IPS-18c (cell line): ENCODE data around the gene GPR176.

Source experiments
- H3K4me3 ChIP-seq: 2 replicates; pipeline ENCODE4 v1.7.0; 2013; ENCODE audit warnings: low read depth, mild to moderate bottlenecking, low read length, moderate library complexity; ENCODE audit not compliant: insufficient read depth
- H3K9me3 ChIP-seq: one replicate; pipeline ENCODE4 v1.6.1; 2013; ENCODE audit warnings: mild to moderate bottlenecking, low read length, moderate library complexity; ENCODE audit not compliant: control insufficient read depth, insufficient read depth

The GPR176 gene

GRCh38 chr15:39787479-39787878 is 132.6 kb downstream of the GPR176 start:
- H3K9me3 ChIP-seq = no peaks in the 10 kb centered on the region
- no peak overlapping the region for H3K4me3 ChIP-seq

GRCh38 chr15:39786447-39787056 is 133.5 kb downstream of the GPR176 start:
- H3K4me3 ChIP-seq = no peak overlapping the region
- no peaks in the 10 kb centered on the region for H3K9me3 ChIP-seq

GRCh38 chr15:39785841-39786240 is 134.2 kb downstream of the GPR176 start:
- Histone ChIP-seq H3K4me3 (no peak overlapping the region), H3K9me3 (no peaks in the 10 kb centered on the region)

GRCh38 chr15:39785139-39785538 is 134.9 kb downstream of the GPR176 start:
- Histone ChIP-seq H3K9me3 (no peaks in the 10 kb centered on the region), H3K4me3 (no peak overlapping the region)

GRCh38 chr15:39784638-39785037 is 135.4 kb downstream of the GPR176 start:
- H3K9me3 ChIP-seq = no peaks in the 10 kb centered on the region

GRCh38 chr15:39784125-39784524 is 135.9 kb downstream of the GPR176 start:
- H3K9me3 ChIP-seq = no peaks in the 10 kb centered on the region
- H3K4me3 ChIP-seq = peak overlapping the region; percentile 91; the same call in 1 of the 2 replicates

More at GRCh38 chr15:39784638-39785037, 135.4 kb downstream of the GPR176 start:
- H3K4me3 ChIP-seq = no peak overlapping the region

- H3K9me3 ChIP-seq = no peaks in the 10 kb centered on the region
- peak overlapping the region; percentile 91 for H3K4me3 ChIP-seq
These were observed 136.7 kb downstream of the GPR176 start for GRCh38 chr15:39783244-39783820.

- Histone ChIP-seq H3K4me3 (peak within 1 kb of the TSS; percentile 91), H3K9me3 (no peaks in the 10 kb centered on the region)
These were observed 137.5 kb downstream of the GPR176 start, which contains the start of gene FSIP1 for GRCh38 chr15:39782441-39783138. TSS of gene FSIP1 (minus strand) at chr15:39782841. CDS start at chr15:39776524, 6,317 bp downstream.

GRCh38 chr15:39781967-39782302 is 138.1 kb downstream of the GPR176 start:
- no peaks in the 10 kb centered on the region for H3K9me3 ChIP-seq
- H3K4me3 ChIP-seq = peak overlapping the region; percentile 91; the same call in 1 of the 2 replicates

GRCh38 chr15:39781147-39781966 is 138.7 kb downstream of the GPR176 start:
- Histone ChIP-seq H3K9me3 (no peaks in the 10 kb centered on the region), H3K4me3 (no peak overlapping the region)

- Histone ChIP-seq H3K4me3 (no peak overlapping the region), H3K9me3 (no peaks in the 10 kb centered on the region)
These were observed 142.0 kb downstream of the GPR176 start for GRCh38 chr15:39778021-39778420.

- no peaks in the 10 kb centered on the region for H3K9me3 ChIP-seq
- no peak overlapping the region for H3K4me3 ChIP-seq
These were observed 142.6 kb downstream of the GPR176 start for GRCh38 chr15:39777496-39777895.

GRCh38 chr15:39776068-39776467 is 144.0 kb downstream of the GPR176 start:
- Histone ChIP-seq H3K4me3 (no peak overlapping the region), H3K9me3 (no peaks in the 10 kb centered on the region)

GRCh38 chr15:39774688-39775267 is 145.3 kb downstream of the GPR176 start:
- Histone ChIP-seq H3K4me3 (no peak overlapping the region), H3K9me3 (no peaks in the 10 kb centered on the region)

- Histone ChIP-seq H3K4me3 (no peak overlapping the region), H3K9me3 (no peaks in the 10 kb centered on the region)
These were observed 149.0 kb downstream of the GPR176 start for GRCh38 chr15:39770748-39771689.

- H3K9me3 ChIP-seq = no peaks in the 10 kb centered on the region
- no peak overlapping the region for H3K4me3 ChIP-seq
These were observed 152.1 kb downstream of the GPR176 start for GRCh38 chr15:39767921-39768320.
